Kidney (tissue), 14 donors: Measurements from ENCODE around the gene EDEM2. TPM values are rescaled to one million over a fixed set of nuclear protein-coding genes. Genes with fewer than 3 reads are reported as not detected.

Experiments used
- DNase-seq, 5 donors: peaks; one replicate each; pipeline ENCODE4 v3.0.0-alpha.2; 2013 to 2020
- FAIRE-seq: peaks from 2 replicates; lab custom pipeline; 2012; peaks lifted over from hg19 to GRCh38; lab: Jason Lieb, UNC
- H3K27ac ChIP-seq, 2 donors: one replicate each; pipeline ENCODE4 v1.7.0; 2013; ENCODE audit warnings: low read depth in 2 of 2, low read length in 2 of 2, inconsistent platforms in 1 of 2
- H3K27me3 ChIP-seq: one replicate; pipeline ENCODE4 v1.7.1; 2013; ENCODE audit warnings: low read length, inconsistent platforms; ENCODE audit not compliant: control insufficient read depth, insufficient read depth
- H3K36me3 ChIP-seq, 3 donors: one replicate each; pipeline versions ENCODE4 v1.7.0 to v1.7.1; 2013; ENCODE audit warnings: low read length in 3 of 3, control low read depth in 1 of 3, inconsistent platforms in 1 of 3; ENCODE audit not compliant: insufficient read depth in 3 of 3, control insufficient read depth in 2 of 3
- H3K4me1 ChIP-seq, 3 donors: one replicate each; pipeline versions ENCODE4 v1.7.0 to v1.7.1; 2013; ENCODE audit warnings: low read length in 3 of 3, inconsistent platforms in 1 of 3, low read depth in 1 of 3; ENCODE audit not compliant: control insufficient read depth in 2 of 3, insufficient read depth in 2 of 3
- H3K4me3 ChIP-seq, 3 donors: one replicate each; pipeline versions ENCODE4 v1.7.0 to v1.8.1; 2013; ENCODE audit warnings: low read length in 3 of 3, control low read depth in 1 of 3, inconsistent platforms in 1 of 3
- H3K9ac ChIP-seq, 3 donors: one replicate each; pipeline versions ENCODE4 v1.7.0 to v1.7.1; 2013; ENCODE audit warnings: low read length in 3 of 3, control low read depth in 1 of 3, inconsistent platforms in 1 of 3
- H3K9me3 ChIP-seq, 3 donors: one replicate each; pipeline versions ENCODE4 v1.7.0 to v1.7.1; 2013; ENCODE audit warnings: low read length in 3 of 3, control low read depth in 1 of 3, inconsistent platforms in 1 of 3; ENCODE audit not compliant: control insufficient read depth in 2 of 3, insufficient read depth in 1 of 3
- intact Hi-C: fragments of 100-400 bp; cut with DNase I; formaldehyde crosslinking; loops from one replicate; pipeline ENCODE4 v1.11.1; 2022
- polyA plus RNA-seq: library from polyadenylated mRNA; stranded (reverse); fragments of 350-450 nt; fragmentation: Illumina TruSeq; extraction: RNeasy Lipid Tissue Mini Kit (QIAGEN cat#74804); gene quantifications from one replicate; pipeline ENCODE4 v1.2.3, GENCODE V29; 2014; ENCODE audit warnings: low read depth, low replicate concordance; ENCODE audit not compliant: insufficient read depth
- total RNA-seq: library from RNA; stranded (reverse); fragmentation: NEBNext Ultra II Directional; extraction: Animal tissue kit (Norgen Biotek cat#: 25700); gene quantifications from one replicate; pipeline ENCODE4 v1.2.1, GENCODE V29; 2021
- TF ChIP-seq, protein P1 (sequence below): IDR thresholded peaks from 3 replicates; pipeline ENCODE4 v1.5.1; 2012; ENCODE audit warnings: mild to moderate bottlenecking, moderate library complexity, borderline replicate concordance; ENCODE audit not compliant: insufficient read depth; ENCODE audit errors: extremely low read depth
- donor health status: control.
- donor health status: control.
- donor health status: control.
- donor health status: control.
- donor health status: control.
- donor health status: DM: yes; HTN: yes; CAD: no.
- donor health status: Normal renal cell carcinoma (clear cell type).

The EDEM2 gene
- total and polyA plus RNA-seq, 2 donors from 2014 or later, result 27.1 to 30.0 TPM

DNA sequence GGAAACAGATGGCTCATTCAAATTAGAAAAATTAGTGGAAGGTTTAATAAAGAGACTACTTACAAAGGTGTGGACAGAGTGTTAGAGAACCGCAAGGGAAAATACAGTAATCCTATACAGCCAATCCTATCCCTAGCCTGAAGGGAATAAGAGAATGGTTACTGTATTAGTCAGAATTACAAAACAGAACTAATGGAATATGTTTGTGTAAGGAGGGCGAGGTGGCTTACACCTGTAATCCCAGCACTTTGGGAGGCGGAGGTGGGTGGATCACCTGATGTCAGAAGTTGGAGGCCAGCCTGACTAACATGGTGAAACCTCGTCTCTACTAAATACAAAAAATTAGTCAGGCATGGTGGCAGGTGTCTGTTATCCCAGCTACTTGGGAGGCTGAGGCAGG is 38.2 kb downstream of the EDEM2 start:
- Histone ChIP-seq H3K27ac (no peak overlapping the region), H3K27me3 (no peaks in the 10 kb centered on the region), H3K36me3 (no peaks in the 10 kb centered on the region), H3K9me3 (no peaks in the 10 kb centered on the region), H3K4me1 (no peaks in the 10 kb centered on the region), H3K4me3 (no peak overlapping the region), H3K9ac (no peak overlapping the region)
- intact Hi-C loops, result no loop called here
- TF ChIP-seq, protein P1, sequence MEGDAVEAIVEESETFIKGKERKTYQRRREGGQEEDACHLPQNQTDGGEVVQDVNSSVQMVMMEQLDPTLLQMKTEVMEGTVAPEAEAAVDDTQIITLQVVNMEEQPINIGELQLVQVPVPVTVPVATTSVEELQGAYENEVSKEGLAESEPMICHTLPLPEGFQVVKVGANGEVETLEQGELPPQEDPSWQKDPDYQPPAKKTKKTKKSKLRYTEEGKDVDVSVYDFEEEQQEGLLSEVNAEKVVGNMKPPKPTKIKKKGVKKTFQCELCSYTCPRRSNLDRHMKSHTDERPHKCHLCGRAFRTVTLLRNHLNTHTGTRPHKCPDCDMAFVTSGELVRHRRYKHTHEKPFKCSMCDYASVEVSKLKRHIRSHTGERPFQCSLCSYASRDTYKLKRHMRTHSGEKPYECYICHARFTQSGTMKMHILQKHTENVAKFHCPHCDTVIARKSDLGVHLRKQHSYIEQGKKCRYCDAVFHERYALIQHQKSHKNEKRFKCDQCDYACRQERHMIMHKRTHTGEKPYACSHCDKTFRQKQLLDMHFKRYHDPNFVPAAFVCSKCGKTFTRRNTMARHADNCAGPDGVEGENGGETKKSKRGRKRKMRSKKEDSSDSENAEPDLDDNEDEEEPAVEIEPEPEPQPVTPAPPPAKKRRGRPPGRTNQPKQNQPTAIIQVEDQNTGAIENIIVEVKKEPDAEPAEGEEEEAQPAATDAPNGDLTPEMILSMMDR, result no peak
- FAIRE-seq, result no peak
- no peak for DNase-seq

DNA sequence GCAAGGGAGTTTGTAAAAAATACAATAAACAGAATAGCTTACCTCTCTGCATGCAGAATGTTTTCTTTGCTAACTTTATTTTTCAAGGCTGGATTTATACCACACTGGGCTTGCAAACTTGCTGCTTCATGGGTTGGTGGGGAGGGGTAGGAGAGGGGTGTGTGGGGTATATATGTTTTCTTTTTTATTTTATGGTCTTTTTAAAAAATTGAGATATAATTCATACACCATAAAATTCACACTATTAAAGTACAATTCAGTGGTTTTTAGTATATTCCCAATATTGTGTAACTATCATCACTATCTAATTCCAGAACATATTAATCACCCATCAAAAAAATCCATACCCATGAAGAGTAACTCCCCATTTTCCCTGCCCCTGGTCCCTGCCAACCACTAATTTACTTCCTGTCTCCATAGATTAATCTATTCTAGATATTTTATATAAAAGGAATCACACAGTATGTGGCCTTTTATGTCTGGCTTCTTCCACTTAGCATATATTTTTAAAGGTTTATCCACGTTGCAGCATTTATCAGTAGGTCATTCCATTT is 40.2 kb downstream of the EDEM2 start:
- DNase-seq (no peak), FAIRE-seq (no peak)
- H3K36me3 ChIP-seq, result no peaks in the 10 kb centered on the region
- H3K9me3 ChIP-seq, result no peaks in the 10 kb centered on the region
- no peak overlapping the region for H3K9ac ChIP-seq
- intact Hi-C loops, result no loop called here
- H3K4me1 ChIP-seq, result no peaks in the 10 kb centered on the region
- TF ChIP-seq, protein P1, result no peak
- H3K4me3 ChIP-seq, result no peak overlapping the region
- H3K27ac ChIP-seq, result no peak overlapping the region
- no peaks in the 10 kb centered on the region for H3K27me3 ChIP-seq

DNA sequence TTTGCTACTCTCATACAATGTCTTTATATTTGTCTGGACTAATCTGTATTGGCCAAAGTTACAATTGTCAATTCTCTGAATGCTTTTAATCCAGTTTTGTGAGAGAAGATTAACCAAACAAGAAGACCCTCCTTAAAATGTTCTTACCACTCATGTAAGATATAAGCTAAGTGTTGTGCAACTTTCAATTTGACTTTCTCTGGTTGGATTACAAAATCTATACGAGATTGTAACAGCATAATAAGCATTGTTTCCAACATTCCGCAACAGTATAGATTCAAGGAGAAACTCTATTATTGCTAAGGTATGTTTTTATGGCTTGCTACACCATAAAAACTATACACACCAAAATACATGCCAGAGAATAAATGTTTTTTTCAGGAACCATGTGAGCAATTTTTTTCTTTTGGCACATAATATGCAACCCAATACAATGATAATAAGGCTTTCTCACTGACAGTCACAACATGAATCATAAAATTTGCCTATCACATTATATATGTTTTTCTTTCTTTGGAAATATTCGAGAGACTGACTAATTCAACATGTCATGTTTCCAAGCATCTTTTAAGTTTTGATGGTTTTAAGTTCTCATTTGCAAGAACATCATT is 42.3 kb downstream of the EDEM2 start:
- no peaks in the 10 kb centered on the region for H3K27me3 ChIP-seq
- TF ChIP-seq, protein P1, result no peak
- H3K27ac ChIP-seq, result no peak overlapping the region
- FAIRE-seq (no peak), DNase-seq (no peak)
- no peak overlapping the region for H3K4me3 ChIP-seq
- no peaks in the 10 kb centered on the region for H3K36me3 ChIP-seq
- no peak overlapping the region for H3K9ac ChIP-seq
- H3K9me3 ChIP-seq, result no peaks in the 10 kb centered on the region
- intact Hi-C loops, result no loop called here
- no peaks in the 10 kb centered on the region for H3K4me1 ChIP-seq
